Peyer's patch (tissue), 4 donors: Measurements from ENCODE around the gene SYCP2.

ENCODE experiments used
- POLR2A ChIP-seq, 2 donors: fragments of 450-650 bp; IDR thresholded peaks; one replicate each; pipeline ENCODE4 v1.5.1; 2017; ENCODE audit warnings: antibody characterized with exemption in 2 of 2, mild to moderate bottlenecking in 2 of 2, moderate library complexity in 2 of 2
- TF ChIP-seq, protein P1 (sequence below), 6 experiments: fragments of 450-650 bp in 4 of 6; fragments of 200-600 bp in 2 of 6; sonication (generic) in 1 of 6; IDR thresholded peaks; one replicate each; pipeline ENCODE4 v1.5.1; 2017 to 2019; ENCODE audit warnings: antibody characterized with exemption in 6 of 6, mild to moderate bottlenecking in 3 of 6, moderate library complexity in 1 of 6

DNA sequence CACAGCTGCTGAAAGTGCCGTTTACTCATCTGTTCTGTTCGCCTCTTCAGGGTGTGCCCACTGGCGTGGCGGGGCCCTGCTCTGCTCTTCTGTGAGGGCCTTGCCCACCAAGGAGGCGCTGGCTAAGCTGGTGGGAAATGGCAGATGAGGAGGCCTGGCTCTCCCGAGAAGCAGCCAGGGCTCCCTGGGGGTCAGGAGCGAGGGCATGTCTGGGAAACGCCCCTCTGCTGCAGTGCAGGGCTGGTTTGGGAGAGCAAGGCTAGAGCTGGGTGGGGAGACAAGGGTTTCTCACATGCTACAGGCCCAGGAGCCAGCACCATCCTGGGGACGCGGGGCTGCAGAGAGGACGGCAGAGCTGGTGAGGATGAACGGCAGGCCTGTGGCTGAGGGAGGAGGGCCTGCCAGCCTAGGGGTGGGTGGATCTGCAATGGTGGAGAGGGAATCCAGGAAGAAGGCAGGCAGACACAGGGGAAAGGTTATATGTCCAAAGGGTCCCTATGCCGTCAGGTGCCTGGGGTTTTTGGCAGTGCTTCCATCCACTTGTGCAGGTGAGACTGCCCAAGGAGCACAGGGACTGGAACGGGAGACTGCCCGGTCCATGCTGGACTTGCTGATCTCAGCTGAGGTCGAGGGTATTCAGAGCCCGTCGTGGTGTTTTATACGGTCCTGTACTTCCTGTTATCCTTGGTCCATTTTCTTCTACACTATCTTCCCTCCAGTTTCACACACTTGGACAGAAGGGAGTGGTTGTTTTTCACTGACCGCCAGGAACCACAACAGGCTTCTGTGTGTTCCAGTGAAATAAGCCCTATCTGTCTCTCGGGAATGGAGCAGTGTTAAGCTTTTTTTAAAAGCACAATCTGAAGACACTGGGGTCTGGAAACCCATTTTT, 119.2 kb downstream of the SYCP2 start:
- TF ChIP-seq, protein P1, sequence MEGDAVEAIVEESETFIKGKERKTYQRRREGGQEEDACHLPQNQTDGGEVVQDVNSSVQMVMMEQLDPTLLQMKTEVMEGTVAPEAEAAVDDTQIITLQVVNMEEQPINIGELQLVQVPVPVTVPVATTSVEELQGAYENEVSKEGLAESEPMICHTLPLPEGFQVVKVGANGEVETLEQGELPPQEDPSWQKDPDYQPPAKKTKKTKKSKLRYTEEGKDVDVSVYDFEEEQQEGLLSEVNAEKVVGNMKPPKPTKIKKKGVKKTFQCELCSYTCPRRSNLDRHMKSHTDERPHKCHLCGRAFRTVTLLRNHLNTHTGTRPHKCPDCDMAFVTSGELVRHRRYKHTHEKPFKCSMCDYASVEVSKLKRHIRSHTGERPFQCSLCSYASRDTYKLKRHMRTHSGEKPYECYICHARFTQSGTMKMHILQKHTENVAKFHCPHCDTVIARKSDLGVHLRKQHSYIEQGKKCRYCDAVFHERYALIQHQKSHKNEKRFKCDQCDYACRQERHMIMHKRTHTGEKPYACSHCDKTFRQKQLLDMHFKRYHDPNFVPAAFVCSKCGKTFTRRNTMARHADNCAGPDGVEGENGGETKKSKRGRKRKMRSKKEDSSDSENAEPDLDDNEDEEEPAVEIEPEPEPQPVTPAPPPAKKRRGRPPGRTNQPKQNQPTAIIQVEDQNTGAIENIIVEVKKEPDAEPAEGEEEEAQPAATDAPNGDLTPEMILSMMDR (IDR thresholded peaks at IDR 0.05), result no peak
- no peak for TF ChIP-seq POLR2A (IDR thresholded peaks at IDR 0.05)
